GM12878 (cell line): ENCODE data around the gene PLK2. TPM values are rescaled to one million over a fixed set of nuclear protein-coding genes. Genes with fewer than 3 reads are reported as not detected.

Source experiments
- ATAC-seq: fragments of 200-7000 bp; cut with Tn5 transposase; 3 replicates; pipeline ENCODE4 v1.9.1; 2020; ENCODE audit warnings: mild to moderate bottlenecking, moderate library complexity
- BruUV-seq: library from RNA; stranded (reverse); fragments of 400-500 nt; replicated peaks from 2 replicates; lab custom pipeline; 2021; lab: Mats Ljungman, UMichigan
- CTCF ChIA-PET: fragments of 300-600 bp; sonication (Branson Sonifier 250); formaldehyde crosslinking; extraction: SDS; loops from one replicate; lab custom pipeline; 2021; ENCODE audit warnings: inconsistent platforms; lab: Yijun Ruan, JAX
- POLR2A ChIA-PET: fragments of 350-600 bp; formaldehyde crosslinking; extraction: SDS; loops from one replicate; lab custom pipeline; 2021; ENCODE audit warnings: inconsistent platforms; lab: Charles Lee
- RAD21 ChIA-PET: fragments of 300-600 bp; sonication (Branson Sonifier 250); formaldehyde crosslinking; loops from one replicate; lab custom pipeline; 2023; ENCODE audit warnings: antibody characterized with exemption; ENCODE audit not compliant: unreplicated experiment; lab: Charles Lee
- SMC1A ChIA-PET: fragments of 300-600 bp; sonication (Branson Sonifier 250); formaldehyde crosslinking; loops from one replicate; lab custom pipeline; 2023; ENCODE audit not compliant: unreplicated experiment, uncharacterized antibody; lab: Charles Lee
- DNase-seq: peaks from one replicate; pipeline ENCODE4 v3.0.0-alpha.2; 2011; ENCODE audit warnings: low read depth, low spot score
- FAIRE-seq: peaks from 3 replicates; lab custom pipeline; 2011; peaks lifted over from hg19 to GRCh38; lab: Jason Lieb, UNC
- H2AFZ ChIP-seq: 2 replicates; pipeline ENCODE4 v1.6.0; 2011; ENCODE audit warnings: low read depth, low read length, control low read depth; ENCODE audit not compliant: control insufficient read depth
- H3K27ac ChIP-seq: 2 replicates; pipeline ENCODE4 v1.5.1; 2011; ENCODE audit warnings: control low read depth; ENCODE audit not compliant: control insufficient read depth, insufficient read depth
- H3K27me3 ChIP-seq, 2 experiments: replicated peaks in 1 of 2; 2 replicates each; pipeline versions ENCODE4 v1.6.0 to v1.6.1; 2011; ENCODE audit warnings: low read length in 1 of 2; ENCODE audit not compliant: control insufficient read depth in 2 of 2, insufficient read depth in 2 of 2
- H3K36me3 ChIP-seq, 2 experiments: 2 replicates each; pipeline ENCODE4 v1.5.1; 2011; ENCODE audit warnings: low read length in 1 of 2; ENCODE audit not compliant: control insufficient read depth in 2 of 2, insufficient read depth in 2 of 2
- H3K4me1 ChIP-seq: 2 replicates; pipeline ENCODE4 v1.6.1; 2011; ENCODE audit warnings: mild to moderate bottlenecking, low read length, moderate library complexity, mixed read lengths; ENCODE audit not compliant: control insufficient read depth, insufficient read depth
- H3K4me2 ChIP-seq: 2 replicates; pipeline ENCODE4 v1.6.0; 2011; ENCODE audit warnings: control low read depth; ENCODE audit not compliant: control insufficient read depth, insufficient read depth
- H3K4me3 ChIP-seq: fragments of 200-600 bp; sonication (generic); 2 replicates; pipeline ENCODE4 v1.5.1; 2016
- H3K79me2 ChIP-seq: 2 replicates; pipeline ENCODE4 v1.6.0; 2011; ENCODE audit warnings: low read length; ENCODE audit not compliant: control insufficient read depth, insufficient read depth
- H3K9ac ChIP-seq: 2 replicates; pipeline ENCODE4 v1.8.0; 2011; ENCODE audit warnings: low read length, control low read depth, mixed read lengths; ENCODE audit not compliant: control insufficient read depth, insufficient read depth
- H3K9me3 ChIP-seq: replicated peaks from 3 replicates; pipeline ENCODE4 v1.5.1; 2011; ENCODE audit warnings: mild to moderate bottlenecking, low read length; ENCODE audit not compliant: control insufficient read depth, insufficient read depth
- H4K20me1 ChIP-seq: 2 replicates; pipeline ENCODE4 v1.6.0; 2011; ENCODE audit not compliant: control insufficient read depth, insufficient read depth
- EP300 ChIP-seq, 2 experiments: fragments of 150-350 bp in 1 of 2; IDR thresholded peaks; 2 replicates each; pipeline ENCODE4 v1.6.1; 2011 to 2012; ENCODE audit warnings: low read depth in 2 of 2, low read length in 2 of 2, borderline replicate concordance in 1 of 2, improper control_type of control experiment in 1 of 2, inconsistent platforms in 1 of 2; ENCODE audit not compliant: control insufficient read depth in 1 of 2
- RELA ChIP-seq: fragments of 450-650 bp; IDR thresholded peaks from 2 replicates; pipeline ENCODE4 v1.8.0; 2014; ENCODE audit warnings: borderline replicate concordance; ENCODE audit not compliant: partially characterized antibody
- RUNX3 ChIP-seq: IDR thresholded peaks from 2 replicates; pipeline ENCODE4 v1.6.1; 2012; ENCODE audit warnings: low read length, inconsistent platforms
- STAT3 ChIP-seq: IDR thresholded peaks from 2 replicates; pipeline ENCODE4 v1.6.1; 2011; ENCODE audit warnings: low read depth, low read length, improper control_type of control experiment
- SUZ12 ChIP-seq: fragments of 200-600 bp; sonication (generic); IDR thresholded peaks from one replicate; pipeline ENCODE4 v1.6.1; 2018; ENCODE audit warnings: antibody characterized with exemption, mild to moderate bottlenecking; ENCODE audit not compliant: unreplicated experiment
- in situ Hi-C: fragments of 300-500 bp; cut with MboI; formaldehyde crosslinking; loops from 9 replicates; pipeline ENCODE4 v1.14.3; 2018; ENCODE audit warnings: mixed read lengths
- intact Hi-C: fragments of 100-400 bp; cut with micrococcal nuclease; formaldehyde crosslinking; loops from one replicate; pipeline ENCODE4 v1.14.2; 2022; ENCODE audit not compliant: unreplicated experiment
- polyA plus RNA-seq, 11 experiments: library from polyadenylated mRNA; depleted of rRNA in 4 of 11; unstranded in 6 of 11; stranded (reverse) in 5 of 11; fragments of >200 nt; fragmentation: Nextera tagmentation in 4 of 11; fragmentation: Illumina TruSeq in 1 of 11; extraction: Ambion mirVana in 4 of 11; extraction: Trizol in 1 of 11; gene quantifications; 1 replicate in 1 of 11; 2 replicates in 10 of 11; pipeline versions ENCODE4 v1.2.1 to v1.2.3, GENCODE V29; 2011 to 2016; ENCODE audit warnings: inconsistent platforms in 2 of 11, missing spikeins in 2 of 11, low read depth in 1 of 11
- total RNA-seq, 4 experiments: library from RNA; depleted of rRNA in 3 of 4; stranded (reverse); fragments of >200 nt in 3 of 4; fragmentation: Illumina TruSeq in 1 of 4; extraction: Trizol in 1 of 4; gene quantifications; 2 replicates each; pipeline versions ENCODE4 v1.2.1 to v1.2.3, GENCODE V29; 2013 to 2021
- TF ChIP-seq, protein P1 (sequence below): fragments of 450-650 bp; IDR thresholded peaks from 2 replicates; pipeline ENCODE4 v1.6.1; 2014; ENCODE audit warnings: mild to moderate bottlenecking
- TF ChIP-seq, protein P2 (sequence below): fragments of 450-650 bp; IDR thresholded peaks from 2 replicates; pipeline ENCODE4 v1.6.1; 2018; ENCODE audit warnings: borderline replicate concordance, mild to moderate bottlenecking; ENCODE audit not compliant: partially characterized antibody

Gene PLK2
- total and polyA plus RNA-seq, 10 of the 15 experiments (the other 5 are each of a cell fraction or from before 2014, with no cell fraction given), result 0.07 to 3.9 (median 0.52) TPM

DNA sequence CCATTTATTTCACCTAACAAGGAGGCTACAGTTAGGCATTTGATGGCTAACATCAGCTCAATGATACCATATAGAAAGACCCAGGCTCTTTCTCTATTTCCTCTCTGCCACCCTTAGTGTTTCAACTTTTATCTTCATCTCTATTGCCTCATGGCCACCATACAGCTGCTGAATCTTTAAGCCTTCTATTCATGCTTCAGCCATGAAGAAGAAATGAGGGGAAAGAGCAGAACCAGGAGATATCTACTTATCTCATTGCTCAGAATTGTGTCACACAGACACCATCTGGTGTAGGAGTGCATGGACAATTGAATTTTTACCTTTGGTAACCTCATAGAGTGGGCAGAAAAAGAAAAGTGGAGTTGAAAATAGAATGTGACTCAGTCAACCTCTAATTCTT is 38.0 kb upstream of the PLK2 start:
- FAIRE-seq (no peak), DNase-seq (no peak), ATAC-seq (no peak)
- no peak overlapping the region for H3K4me3 ChIP-seq
- no peaks in the 10 kb centered on the region; a peak in 1 of 4 replicates for H3K27me3 ChIP-seq
- no peaks in the 10 kb centered on the region for H3K79me2 ChIP-seq
- ChIA-PET CTCF (interaction anchor here (1.2 to 4.8 kb wide), 7 partner anchors 10 to 357 kb away, joined by 3 to 73 read pairs (median 5); no protein-coding TSS in a partner anchor), RAD21 (no interaction called here), POLR2A (no interaction called here), SMC1A (interaction anchor here (1.0 to 5.0 kb wide), 4 partner anchors 9 to 351 kb away, joined by 3 to 28 read pairs (median 4); no protein-coding TSS in a partner anchor)
- intact Hi-C loops, result loop anchor here (1.0 kb wide), 1 partner anchor 352 kb away; no protein-coding TSS in a partner anchor
- H3K9ac ChIP-seq, result no peak overlapping the region
- no peak overlapping the region for H2AFZ ChIP-seq
- in situ Hi-C loops, result no loop called here
- TF ChIP-seq, protein P1, sequence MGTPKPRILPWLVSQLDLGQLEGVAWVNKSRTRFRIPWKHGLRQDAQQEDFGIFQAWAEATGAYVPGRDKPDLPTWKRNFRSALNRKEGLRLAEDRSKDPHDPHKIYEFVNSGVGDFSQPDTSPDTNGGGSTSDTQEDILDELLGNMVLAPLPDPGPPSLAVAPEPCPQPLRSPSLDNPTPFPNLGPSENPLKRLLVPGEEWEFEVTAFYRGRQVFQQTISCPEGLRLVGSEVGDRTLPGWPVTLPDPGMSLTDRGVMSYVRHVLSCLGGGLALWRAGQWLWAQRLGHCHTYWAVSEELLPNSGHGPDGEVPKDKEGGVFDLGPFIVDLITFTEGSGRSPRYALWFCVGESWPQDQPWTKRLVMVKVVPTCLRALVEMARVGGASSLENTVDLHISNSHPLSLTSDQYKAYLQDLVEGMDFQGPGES, result no peak
- no peak for TF ChIP-seq SUZ12
- no peak for TF ChIP-seq EP300 (IDR thresholded peaks at IDR 0.05; ENCODE audit: borderline replicate concordance in 1 of 2, control insufficient read depth in 1 of 2, low read depth in 2 of 2, low read length in 2 of 2)
- no peak for TF ChIP-seq STAT3
- no peak for TF ChIP-seq RELA
- no peak for TF ChIP-seq RUNX3
- TF ChIP-seq, protein P2, sequence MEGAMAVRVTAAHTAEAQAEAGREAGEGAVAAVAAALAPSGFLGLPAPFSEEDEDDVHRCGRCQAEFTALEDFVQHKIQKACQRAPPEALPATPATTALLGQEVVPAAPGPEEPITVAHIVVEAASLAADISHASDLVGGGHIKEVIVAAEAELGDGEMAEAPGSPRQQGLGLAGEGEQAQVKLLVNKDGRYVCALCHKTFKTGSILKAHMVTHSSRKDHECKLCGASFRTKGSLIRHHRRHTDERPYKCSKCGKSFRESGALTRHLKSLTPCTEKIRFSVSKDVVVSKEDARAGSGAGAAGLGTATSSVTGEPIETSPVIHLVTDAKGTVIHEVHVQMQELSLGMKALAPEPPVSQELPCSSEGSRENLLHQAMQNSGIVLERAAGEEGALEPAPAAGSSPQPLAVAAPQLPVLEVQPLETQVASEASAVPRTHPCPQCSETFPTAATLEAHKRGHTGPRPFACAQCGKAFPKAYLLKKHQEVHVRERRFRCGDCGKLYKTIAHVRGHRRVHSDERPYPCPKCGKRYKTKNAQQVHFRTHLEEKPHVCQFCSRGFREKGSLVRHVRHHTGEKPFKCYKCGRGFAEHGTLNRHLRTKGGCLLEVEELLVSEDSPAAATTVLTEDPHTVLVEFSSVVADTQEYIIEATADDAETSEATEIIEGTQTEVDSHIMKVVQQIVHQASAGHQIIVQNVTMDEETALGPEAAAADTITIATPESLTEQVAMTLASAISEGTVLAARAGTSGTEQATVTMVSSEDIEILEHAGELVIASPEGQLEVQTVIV, result no peak
- H3K27ac ChIP-seq, result no peak overlapping the region
- no peaks in the 10 kb centered on the region for H4K20me1 ChIP-seq
- H3K36me3 ChIP-seq, result no peaks in the 10 kb centered on the region
- no peaks in the 10 kb centered on the region for H3K9me3 ChIP-seq
- H3K4me1 ChIP-seq, result no peaks in the 10 kb centered on the region
- BruUV-seq, result no TSS peak
- no peak overlapping the region for H3K4me2 ChIP-seq
